NCI-H187 (cell line): ENCODE data around the gene IGSF9B.

ENCODE experiments used
- DNase-seq, 2 experiments: peaks; one replicate each; lab custom pipeline; 2025; lab: John Stamatoyannopoulos, UW

Gene IGSF9B

GRCh38 chr11:133936592-133936991, 20.2 kb downstream of the IGSF9B start:
- DNase-seq, result no peak

DNA sequence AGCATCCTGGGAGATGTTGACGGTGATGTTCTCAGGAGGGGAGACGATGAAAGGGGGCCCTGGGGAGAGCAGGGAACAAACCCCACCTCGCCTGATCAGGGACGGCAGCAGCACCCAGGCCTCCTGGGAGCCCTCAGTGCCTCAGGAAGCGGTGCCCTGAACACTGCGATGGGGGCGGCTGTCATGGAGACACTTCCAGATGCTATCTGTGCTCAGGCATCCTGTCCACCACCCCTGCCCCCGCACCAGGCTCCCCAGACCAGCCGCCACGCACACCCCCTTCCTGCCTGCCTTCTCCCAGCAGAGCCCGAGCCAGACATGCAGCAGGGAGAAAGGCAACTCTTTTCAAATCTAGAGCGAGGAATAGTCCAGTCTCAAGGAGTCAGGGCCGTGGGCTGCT, 20.6 kb downstream of the IGSF9B start:
- DNase-seq, result no peak

DNA sequence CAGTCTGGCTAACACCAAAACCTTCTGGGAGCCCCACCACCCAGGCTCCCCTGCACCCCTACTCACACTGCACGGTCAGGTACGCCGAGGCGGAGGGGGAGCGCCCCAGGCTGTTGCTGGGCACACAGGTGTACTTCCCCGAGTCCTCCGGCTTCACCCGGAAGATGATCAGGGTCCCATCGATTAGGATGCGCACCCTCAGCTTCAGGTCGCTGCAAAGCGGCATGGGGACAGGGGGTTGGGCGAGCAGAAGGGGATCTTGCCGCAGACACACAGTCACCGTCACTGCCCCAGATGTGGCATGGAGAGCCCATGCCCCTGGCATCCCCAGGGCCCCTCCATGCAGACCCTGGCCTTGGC, 21.2 kb downstream of the IGSF9B start:
- DNase-seq, result no peak

- DNase-seq, result no peak
Observed at GRCh38 chr11:133934599-133935550, 21.9 kb downstream of the IGSF9B start.

- DNase-seq, result no peak
Observed at GRCh38 chr11:133934096-133934495, 22.7 kb downstream of the IGSF9B start.

- DNase-seq, result no peak
Observed at GRCh38 chr11:133931449-133932060, 25.2 kb downstream of the IGSF9B start.

GRCh38 chr11:133930767-133931448, 25.9 kb downstream of the IGSF9B start:
- no peak for DNase-seq

GRCh38 chr11:133930053-133930766, 26.6 kb downstream of the IGSF9B start:
- no peak for DNase-seq

GRCh38 chr11:133929401-133930052, 27.2 kb downstream of the IGSF9B start:
- no peak for DNase-seq

DNA sequence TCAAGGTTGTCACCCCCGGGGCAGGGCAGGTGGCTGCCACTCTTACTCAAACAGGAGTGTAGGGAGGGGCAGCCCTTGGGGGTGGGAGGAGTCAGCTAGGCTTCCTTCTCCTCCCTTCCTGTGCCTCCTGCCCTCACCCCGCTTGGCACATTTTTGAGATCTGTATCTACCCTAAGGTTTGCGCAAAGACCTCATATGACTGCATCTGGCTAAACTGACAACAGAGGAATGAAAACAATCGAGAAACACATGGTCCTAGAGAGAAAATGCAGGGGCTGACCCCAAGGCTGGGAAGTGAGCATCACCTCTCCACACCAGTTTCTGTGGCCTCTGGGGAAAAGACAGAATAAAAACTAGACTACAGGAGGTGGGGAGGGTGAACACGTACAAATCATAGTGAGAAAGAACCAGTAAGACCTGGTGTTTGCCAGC, 28.1 kb downstream of the IGSF9B start:
- DNase-seq, result no peak

- peak; percentile 55 to 60 for DNase-seq
Observed at GRCh38 chr11:133927690-133928627, 28.8 kb downstream of the IGSF9B start.

- no peak for DNase-seq
Observed at GRCh38 chr11:133926466-133927246, 30.1 kb downstream of the IGSF9B start.

GRCh38 chr11:133925756-133926155, 31.0 kb downstream of the IGSF9B start:
- DNase-seq, result no peak

DNA sequence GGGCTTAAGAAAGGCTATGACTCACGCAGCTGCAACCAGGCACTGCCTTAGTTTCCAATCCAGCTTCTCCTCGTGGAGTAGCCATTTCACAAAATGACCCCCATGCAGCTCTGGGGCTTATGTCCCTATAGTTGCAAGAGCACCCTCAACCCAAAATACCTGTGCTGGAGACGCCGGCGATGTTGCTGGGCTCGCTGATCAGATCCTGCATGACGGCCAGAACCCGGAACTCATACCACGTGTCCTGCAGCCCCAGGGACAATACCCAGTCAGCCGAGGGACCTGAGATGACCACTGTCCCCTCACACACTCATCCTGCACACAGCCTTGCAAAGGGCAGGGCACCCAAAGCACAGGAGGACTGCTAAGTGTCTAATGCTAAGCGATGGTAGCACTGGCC, 32.1 kb downstream of the IGSF9B start:
- no peak for DNase-seq

GRCh38 chr11:133922078-133922870, 34.5 kb downstream of the IGSF9B start:
- DNase-seq, result no peak

GRCh38 chr11:133921513-133921912, 35.3 kb downstream of the IGSF9B start:
- no peak for DNase-seq

- no peak for DNase-seq
Observed at GRCh38 chr11:133921026-133921425, 35.7 kb downstream of the IGSF9B start.

DNA sequence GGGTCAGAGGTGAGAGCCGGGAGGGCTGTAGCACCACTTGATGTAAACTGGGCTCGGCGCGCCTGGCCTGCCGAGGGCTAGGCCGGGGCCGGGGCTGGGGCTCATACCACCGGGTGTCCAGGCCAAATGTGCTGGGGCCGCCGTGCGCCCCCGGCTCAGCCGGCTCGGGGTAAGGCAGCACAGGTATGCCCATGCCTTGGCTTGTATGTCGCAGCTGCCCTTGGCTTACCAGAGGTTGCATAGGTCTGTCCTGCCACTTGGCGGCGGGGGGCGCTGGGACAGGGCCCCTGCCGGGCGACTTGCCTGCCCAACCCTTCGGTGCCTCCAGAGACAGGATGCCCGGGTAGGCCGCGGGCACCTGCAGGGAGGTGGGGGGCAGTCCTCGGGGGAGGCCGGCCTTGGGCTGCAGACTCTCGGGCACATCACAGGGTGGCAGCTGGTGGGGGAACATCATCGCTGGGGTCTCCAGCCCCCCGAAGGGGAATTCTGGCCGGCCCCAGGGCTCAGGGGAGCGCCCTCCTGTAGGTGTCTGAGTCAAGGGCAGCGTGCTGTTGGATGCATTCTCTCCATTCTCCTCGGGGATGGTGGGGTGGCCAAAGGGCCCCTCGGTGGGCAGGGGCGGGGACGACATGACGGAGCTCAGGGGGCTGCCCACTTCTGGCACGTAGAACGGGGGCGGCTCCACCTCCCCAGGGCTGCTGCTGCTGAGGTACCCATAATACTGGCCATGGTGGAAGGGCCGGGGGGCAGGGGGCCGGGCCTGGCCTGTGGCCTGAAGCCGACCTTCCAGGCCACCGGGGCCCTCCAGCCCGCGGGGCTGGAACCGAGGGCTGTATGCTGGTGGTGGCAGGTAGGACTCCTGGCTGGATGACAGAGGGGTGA, 36.4 kb downstream of the IGSF9B start:
- DNase-seq, result no peak
